ENCODE measurements around the gene UBR3.
"Not testable (repeated sequence)": the region's sequence is repeated elsewhere in the genome, so short reads cannot be mapped to it uniquely, and the experiment has no call there.

UBR3 gene, protein sequence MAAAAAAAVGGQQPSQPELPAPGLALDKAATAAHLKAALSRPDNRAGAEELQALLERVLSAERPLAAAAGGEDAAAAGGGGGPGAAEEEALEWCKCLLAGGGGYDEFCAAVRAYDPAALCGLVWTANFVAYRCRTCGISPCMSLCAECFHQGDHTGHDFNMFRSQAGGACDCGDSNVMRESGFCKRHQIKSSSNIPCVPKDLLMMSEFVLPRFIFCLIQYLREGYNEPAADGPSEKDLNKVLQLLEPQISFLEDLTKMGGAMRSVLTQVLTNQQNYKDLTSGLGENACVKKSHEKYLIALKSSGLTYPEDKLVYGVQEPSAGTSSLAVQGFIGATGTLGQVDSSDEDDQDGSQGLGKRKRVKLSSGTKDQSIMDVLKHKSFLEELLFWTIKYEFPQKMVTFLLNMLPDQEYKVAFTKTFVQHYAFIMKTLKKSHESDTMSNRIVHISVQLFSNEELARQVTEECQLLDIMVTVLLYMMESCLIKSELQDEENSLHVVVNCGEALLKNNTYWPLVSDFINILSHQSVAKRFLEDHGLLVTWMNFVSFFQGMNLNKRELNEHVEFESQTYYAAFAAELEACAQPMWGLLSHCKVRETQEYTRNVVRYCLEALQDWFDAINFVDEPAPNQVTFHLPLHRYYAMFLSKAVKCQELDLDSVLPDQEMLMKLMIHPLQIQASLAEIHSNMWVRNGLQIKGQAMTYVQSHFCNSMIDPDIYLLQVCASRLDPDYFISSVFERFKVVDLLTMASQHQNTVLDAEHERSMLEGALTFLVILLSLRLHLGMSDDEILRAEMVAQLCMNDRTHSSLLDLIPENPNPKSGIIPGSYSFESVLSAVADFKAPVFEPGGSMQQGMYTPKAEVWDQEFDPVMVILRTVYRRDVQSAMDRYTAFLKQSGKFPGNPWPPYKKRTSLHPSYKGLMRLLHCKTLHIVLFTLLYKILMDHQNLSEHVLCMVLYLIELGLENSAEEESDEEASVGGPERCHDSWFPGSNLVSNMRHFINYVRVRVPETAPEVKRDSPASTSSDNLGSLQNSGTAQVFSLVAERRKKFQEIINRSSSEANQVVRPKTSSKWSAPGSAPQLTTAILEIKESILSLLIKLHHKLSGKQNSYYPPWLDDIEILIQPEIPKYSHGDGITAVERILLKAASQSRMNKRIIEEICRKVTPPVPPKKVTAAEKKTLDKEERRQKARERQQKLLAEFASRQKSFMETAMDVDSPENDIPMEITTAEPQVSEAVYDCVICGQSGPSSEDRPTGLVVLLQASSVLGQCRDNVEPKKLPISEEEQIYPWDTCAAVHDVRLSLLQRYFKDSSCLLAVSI (N-terminal part only)

GRCh38 chr2:169827272-169828140 is at the start of gene UBR3:
UBR3 (plus strand) TSS chr2:169827454; CDS start chr2:169827508, 54 bp downstream.
- peak; percentile 92 to 93 for DNase-seq

DNA sequence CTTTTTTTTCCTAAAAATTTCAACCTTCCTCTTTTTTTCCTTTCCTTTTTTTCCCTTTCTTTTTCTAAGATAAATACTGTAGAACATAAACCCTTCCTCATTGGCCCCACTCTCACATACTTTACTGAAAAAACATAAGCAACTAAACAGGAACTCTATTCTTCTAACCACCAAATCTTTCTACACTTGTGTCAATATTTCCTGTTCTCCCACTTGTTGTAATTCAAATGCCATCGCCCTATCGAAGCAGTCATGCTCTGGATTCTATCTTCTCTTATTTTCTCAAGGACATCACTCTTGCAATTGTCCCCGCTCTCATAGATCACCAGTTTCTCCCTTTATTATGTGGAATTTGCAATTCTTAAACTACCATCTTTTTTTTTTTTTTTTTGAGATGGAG is 48.8 kb upstream of the UBR3 start:
- no peak for DNase-seq

DNA sequence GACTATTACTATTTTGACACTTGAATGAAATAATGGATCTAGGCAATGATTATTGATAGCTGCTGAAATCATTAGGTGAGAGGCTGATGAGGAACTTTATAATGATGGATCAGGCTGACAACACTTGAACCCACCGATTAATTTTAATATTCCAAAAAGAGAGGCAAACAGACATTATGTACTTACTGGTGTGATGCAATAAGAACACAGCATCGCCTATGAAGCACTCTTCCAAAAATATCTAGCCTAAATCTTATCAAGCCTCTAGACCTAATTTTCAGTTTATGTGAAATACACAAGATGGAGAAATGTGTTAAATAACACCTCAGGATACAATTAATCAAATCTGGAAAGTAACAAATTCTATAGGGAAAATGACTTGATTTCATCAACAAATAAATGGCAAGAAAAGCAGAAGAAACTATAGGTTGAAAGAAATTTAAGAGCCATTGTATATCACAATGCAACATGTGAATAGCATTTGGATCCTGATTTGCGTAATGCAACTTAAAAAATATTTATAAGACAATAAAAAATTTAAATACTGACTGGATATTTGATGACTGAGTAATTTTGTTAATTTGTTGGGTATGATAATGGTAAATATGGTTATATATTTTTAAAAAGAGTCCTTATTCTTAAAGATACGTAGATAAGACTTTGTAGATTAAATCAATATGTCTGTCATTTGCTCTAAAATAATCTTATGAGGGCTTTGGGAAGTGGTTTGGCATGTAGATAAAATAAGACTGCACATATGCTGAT is 45.8 kb upstream of the UBR3 start:
- no peak for DNase-seq

DNA sequence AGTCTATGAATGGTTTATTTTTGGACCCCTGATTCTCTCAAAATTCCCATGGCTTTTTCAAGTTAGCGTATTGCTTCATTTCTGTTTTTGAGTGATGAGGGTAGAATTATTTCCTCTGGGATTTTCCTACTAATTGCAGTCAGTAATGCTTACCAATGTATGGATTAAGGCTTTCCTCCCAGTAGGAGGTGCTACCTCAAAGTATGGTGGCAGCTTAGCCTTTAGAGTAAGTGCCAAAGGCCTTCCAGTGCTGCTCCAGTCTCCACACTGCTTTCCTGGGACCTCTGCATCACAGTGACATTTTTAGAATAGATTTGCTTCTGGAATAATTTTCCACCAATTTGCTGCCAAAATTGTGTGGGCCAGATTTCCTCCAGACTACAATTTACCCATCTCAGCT is 44.7 kb upstream of the UBR3 start:
- no peak for DNase-seq

GRCh38 chr2:169790581-169790980 is 36.7 kb upstream of the UBR3 start:
- no peak for DNase-seq

- no peak for DNase-seq
Observed at GRCh38 chr2:169795181-169795580, 32.1 kb upstream of the UBR3 start.

DNA sequence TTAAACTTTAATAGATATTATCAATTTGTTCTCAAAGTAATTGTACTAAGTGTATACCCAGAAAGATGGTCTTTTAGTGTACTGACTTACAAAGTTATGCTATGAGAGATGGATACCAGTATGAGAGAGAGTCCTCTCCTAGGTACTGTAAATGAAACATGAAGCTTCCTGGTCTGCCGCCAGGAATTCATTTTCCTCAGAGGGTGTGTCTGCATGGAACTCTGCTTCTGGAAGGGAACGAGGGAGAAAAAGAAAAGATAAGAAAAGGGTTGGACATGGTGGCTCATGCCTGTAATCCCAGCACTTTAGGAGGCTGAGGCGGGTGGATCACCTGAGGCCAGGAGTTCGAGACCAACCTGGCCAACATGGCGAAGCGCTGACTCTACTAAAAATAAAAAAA is 30.8 kb upstream of the UBR3 start:
- DNase-seq: no peak

GRCh38 chr2:169797601-169798000 is 29.7 kb upstream of the UBR3 start:
- no peak for DNase-seq

DNA sequence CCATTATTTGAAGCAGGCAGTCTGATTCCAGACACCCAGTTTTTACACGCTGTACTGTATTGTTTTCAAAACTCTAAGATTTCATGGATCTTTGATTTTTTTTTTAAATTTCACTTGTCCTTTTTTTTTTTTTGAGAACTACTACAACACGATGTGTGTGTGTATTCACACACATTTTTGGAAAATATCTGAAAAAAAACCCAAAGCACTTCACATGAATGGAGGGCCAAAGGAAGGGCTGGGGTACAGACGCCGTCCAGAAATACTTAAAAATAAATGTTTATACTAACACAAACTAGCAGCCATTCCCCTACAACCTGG is 28.9 kb upstream of the UBR3 start:
- no peak for DNase-seq

DNA sequence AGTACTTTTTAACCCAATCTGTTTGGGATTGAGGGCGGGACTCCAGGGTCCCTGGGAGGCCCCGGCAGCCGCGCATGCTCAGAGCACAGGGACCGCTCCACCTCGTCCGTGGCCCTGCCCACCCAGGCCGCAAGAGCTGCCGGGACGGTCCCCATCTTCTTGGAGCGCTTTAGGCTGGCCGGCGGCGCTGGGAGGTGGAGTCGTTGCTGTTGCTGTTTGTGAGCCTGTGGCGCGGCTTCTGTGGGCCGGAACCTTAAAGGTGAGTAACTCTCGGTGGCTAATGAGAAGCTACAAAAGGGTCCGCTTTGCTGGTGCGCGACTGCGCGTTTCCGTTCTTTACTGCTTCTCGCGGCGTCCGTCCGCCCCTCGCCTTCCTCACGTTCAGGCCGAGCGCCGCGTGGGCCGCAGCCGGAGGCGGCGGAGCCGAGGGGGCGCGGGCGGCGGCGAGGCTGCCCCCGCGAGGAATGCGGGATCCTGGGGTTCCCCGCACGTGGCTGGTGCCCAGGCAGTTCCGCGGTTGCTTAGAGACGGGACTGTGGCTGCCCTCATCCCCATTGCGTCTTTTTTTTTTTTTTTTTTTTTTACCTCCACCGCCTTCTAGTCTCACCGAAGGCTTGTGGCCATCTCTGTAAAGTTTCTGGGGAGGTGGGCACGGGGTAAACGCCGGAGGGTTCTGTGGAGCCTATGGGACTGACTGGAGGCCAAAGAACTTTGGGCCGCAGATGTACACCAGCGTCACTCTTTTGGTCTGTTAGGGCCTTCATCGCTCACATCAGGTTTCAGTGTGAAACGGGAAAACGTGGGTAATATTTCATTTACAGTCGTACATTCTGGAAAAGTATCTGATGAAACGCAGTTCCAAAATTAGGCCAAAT is 28.3 kb upstream of the UBR3 start, which contains the start of gene SSB:
Gene SSB, plus strand, starts transcription at position 154 of the 875 bp plus-strand sequence. CDS start 2,090 bp downstream, outside the sequence.
- peak; percentile 97 to 98 for DNase-seq

DNA sequence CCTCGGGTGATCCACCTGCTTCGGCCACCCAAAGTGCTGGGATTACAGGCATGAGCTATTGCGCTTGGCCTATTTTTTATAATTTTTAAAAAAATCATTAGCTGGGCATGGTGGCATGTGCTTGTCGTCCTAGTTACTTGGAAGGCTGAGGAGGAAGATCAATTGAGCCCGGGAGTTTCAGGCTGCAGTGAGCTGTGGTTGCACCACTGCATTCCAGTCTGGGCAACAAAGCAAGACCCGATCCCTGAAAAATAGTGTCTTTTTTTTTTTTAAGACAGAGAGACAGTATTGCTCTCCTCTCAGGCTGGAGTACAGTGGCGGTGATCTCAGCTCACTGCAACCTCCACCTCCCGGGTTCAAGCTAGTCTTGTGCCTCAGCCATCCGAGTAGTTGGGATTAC is 23.8 kb upstream of the UBR3 start:
- no peak for DNase-seq

DNA sequence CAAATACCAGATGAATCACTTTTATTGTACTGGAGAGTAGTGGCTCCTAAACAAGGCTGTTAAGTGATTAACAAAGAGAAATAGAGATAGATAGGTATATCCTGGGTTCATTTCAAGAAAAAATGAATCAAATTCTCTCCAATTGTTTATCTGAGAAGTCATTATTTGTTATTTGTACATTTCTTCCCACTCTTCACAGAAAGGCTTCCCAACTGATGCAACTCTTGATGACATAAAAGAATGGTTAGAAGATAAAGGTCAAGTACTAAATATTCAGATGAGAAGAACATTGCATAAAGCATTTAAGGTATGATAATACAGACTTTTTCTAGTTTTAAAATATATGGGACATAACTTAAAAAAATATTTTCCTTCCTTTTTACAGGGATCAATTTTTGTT is 20.7 kb upstream of the UBR3 start:
- no peak for DNase-seq

DNA sequence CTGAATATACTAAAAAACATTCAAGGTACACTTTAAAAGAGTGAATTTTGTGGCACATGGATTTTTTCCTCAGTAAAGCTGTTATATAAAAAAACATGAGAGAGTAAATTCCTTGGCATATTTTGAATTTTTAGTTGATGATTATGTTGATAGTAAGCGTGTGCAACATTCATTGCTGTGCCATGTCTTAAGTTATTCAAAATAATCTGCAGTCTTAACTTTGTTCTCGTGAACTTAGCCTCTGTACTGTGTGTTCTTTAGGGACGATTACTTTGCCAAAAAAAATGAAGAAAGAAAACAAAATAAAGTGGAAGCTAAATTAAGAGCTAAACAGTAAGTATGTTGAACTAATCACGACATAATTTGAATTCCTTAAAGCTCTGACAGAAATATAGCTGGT is 19.0 kb upstream of the UBR3 start:
- no peak for DNase-seq

- no peak for DNase-seq
Observed at GRCh38 chr2:169815849-169816248, 11.4 kb upstream of the UBR3 start.

GRCh38 chr2:169816961-169817360 is 10.3 kb upstream of the UBR3 start:
- not testable (repeated sequence) for DNase-seq

- DNase-seq: not testable (repeated sequence)
Observed at GRCh38 chr2:169817369-169817768, 9.9 kb upstream of the UBR3 start.

DNA sequence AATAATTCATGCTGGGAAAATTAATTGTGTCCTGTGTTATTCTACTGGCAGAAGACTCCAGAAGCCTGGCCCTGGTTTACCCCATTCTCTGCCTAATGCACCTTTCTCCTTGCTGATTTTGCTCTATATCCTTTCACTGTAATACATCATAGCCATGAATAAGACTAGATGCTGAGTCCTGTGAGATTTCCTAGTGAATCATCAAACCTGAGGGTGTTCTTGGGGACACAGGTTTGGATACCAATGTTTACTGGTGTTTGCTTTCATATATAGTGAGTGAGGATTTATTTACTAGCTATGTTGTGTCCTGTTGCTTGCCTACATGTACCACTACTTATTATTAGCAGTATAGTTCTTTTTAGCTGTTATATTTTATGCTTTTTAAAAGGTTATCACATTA is 9.0 kb upstream of the UBR3 start:
- DNase-seq: no peak

DNA sequence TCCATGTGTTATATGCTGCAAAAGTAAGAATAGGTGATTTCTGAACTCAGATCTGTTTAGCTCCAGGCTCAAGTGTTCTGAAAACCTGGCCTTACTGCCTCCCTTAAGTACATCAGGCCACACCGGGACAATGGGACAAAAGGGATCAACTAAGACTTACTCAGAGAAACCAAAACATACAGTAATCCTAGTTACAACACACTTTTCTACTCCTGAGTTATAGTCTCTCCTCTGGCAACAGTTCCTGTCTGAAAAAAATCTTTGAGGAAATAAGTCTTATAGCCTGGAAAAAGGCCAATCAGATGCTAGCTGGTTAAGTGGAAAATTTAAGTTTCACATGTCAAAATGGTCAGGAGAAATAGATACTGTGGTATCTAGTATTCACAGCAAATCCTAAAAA is 8.1 kb upstream of the UBR3 start:
- DNase-seq: no peak

DNA sequence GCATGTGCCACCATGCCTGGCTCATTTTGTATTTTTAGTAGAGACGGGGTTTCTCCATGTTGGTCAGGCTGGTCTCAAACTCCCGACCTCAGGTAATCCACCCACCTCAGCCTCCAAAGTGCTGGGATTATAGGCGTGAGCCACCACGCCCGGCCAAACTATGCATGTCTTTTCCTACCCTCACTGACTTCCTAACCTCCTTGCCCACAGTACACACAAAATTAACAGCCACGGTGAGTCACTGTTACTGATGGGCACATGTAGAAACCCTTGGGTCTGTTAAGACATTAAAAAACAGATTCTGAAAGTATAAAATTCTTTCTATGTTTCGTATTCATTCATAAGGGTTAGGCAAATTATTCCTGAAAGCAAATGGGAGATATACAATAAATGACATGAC is 7.2 kb upstream of the UBR3 start:
- not testable (repeated sequence) for DNase-seq

GRCh38 chr2:169822036-169822435 is 5.2 kb upstream of the UBR3 start:
- DNase-seq: no peak
